HUES6 (cell line): ENCODE data around the gene SEC23A.
"Not testable (repeated sequence)": the region's sequence is repeated elsewhere in the genome, so short reads cannot be mapped to it uniquely, and the experiment has no call there.

ENCODE experiments used
- H3K27ac ChIP-seq: 2 replicates; pipeline ENCODE4 v1.7.0; 2013; ENCODE audit warnings: low read depth, mild to moderate bottlenecking, low read length, inconsistent platforms
- H3K27me3 ChIP-seq: 2 replicates; pipeline ENCODE4 v1.6.1; 2013; ENCODE audit warnings: low read length; ENCODE audit not compliant: control insufficient read depth, insufficient read depth
- H3K36me3 ChIP-seq: 2 replicates; pipeline ENCODE4 v1.6.1; 2013; ENCODE audit warnings: low read length; ENCODE audit not compliant: control insufficient read depth, insufficient read depth
- H3K4me1 ChIP-seq: 2 replicates; pipeline ENCODE4 v1.6.1; 2013; ENCODE audit warnings: low read length; ENCODE audit not compliant: control insufficient read depth, insufficient read depth
- H3K4me3 ChIP-seq: 2 replicates; pipeline ENCODE4 v1.5.1; 2013; ENCODE audit warnings: low read depth, low read length
- H3K9ac ChIP-seq: one replicate; pipeline ENCODE4 v1.6.1; 2013; ENCODE audit warnings: mild to moderate bottlenecking, low read length
- H3K9me3 ChIP-seq: 2 replicates; pipeline ENCODE4 v1.6.1; 2013; ENCODE audit warnings: low read depth, low read length; ENCODE audit not compliant: control insufficient read depth, insufficient read depth

The SEC23A gene

GRCh38 chr14:39050389-39050788, 52.6 kb downstream of the SEC23A start:
- H3K36me3 ChIP-seq: peaks cover 91% of the 10 kb centered on the region
- no peak overlapping the region for H3K9ac ChIP-seq
- no peak overlapping the region for H3K4me3 ChIP-seq
- no peaks in the 10 kb centered on the region for H3K4me1 ChIP-seq
- no peak overlapping the region for H3K27ac ChIP-seq
- no peaks in the 10 kb centered on the region for H3K27me3 ChIP-seq
- H3K9me3 ChIP-seq: peaks cover under 1% of the 10 kb centered on the region; the same call in 1 of the 2 replicates

- H3K4me3 ChIP-seq, H3K27ac ChIP-seq, H3K9me3 ChIP-seq, H3K4me1 ChIP-seq, H3K9ac ChIP-seq, H3K27me3 ChIP-seq: not testable (repeated sequence)
- H3K36me3 ChIP-seq: peaks cover 80% of the 10 kb centered on the region
These were observed 57.1 kb downstream of the SEC23A start for GRCh38 chr14:39045889-39046288.

- Histone ChIP-seq H3K4me3 (no peak overlapping the region), H3K27ac (no peak overlapping the region), H3K4me1 (no peaks in the 10 kb centered on the region), H3K9me3 (no peaks in the 10 kb centered on the region), H3K9ac (no peak overlapping the region), H3K27me3 (no peaks in the 10 kb centered on the region), H3K36me3 (peaks cover 85% of the 10 kb centered on the region)
These were observed 59.6 kb downstream of the SEC23A start for GRCh38 chr14:39043352-39043943.

- Histone ChIP-seq H3K9me3 (no peaks in the 10 kb centered on the region), H3K9ac (no peak overlapping the region), H3K36me3 (peaks cover 84% of the 10 kb centered on the region), H3K27ac (no peak overlapping the region), H3K27me3 (no peaks in the 10 kb centered on the region), H3K4me3 (no peak overlapping the region), H3K4me1 (no peaks in the 10 kb centered on the region)
These were observed 62.5 kb downstream of the SEC23A start for GRCh38 chr14:39040529-39040928.

GRCh38 chr14:39038542-39038941, 64.5 kb downstream of the SEC23A start:
- Histone ChIP-seq H3K4me3 (no peak overlapping the region), H3K9ac (no peak overlapping the region), H3K4me1 (no peaks in the 10 kb centered on the region), H3K9me3 (no peaks in the 10 kb centered on the region), H3K27ac (no peak overlapping the region), H3K36me3 (peaks cover 77% of the 10 kb centered on the region), H3K27me3 (no peaks in the 10 kb centered on the region)

- no peaks in the 10 kb centered on the region for H3K27me3 ChIP-seq
- no peak overlapping the region for H3K27ac ChIP-seq
- H3K4me1 ChIP-seq: no peaks in the 10 kb centered on the region
- peaks cover 81% of the 10 kb centered on the region for H3K36me3 ChIP-seq
- no peaks in the 10 kb centered on the region for H3K9me3 ChIP-seq
- H3K9ac ChIP-seq: no peak overlapping the region
- no peak overlapping the region for H3K4me3 ChIP-seq
These were observed 66.3 kb downstream of the SEC23A start for GRCh38 chr14:39036760-39037159.

GRCh38 chr14:39035336-39035735, 67.7 kb downstream of the SEC23A start:
- no peaks in the 10 kb centered on the region for H3K27me3 ChIP-seq
- no peaks in the 10 kb centered on the region for H3K9me3 ChIP-seq
- no peak overlapping the region for H3K9ac ChIP-seq
- no peaks in the 10 kb centered on the region for H3K4me1 ChIP-seq
- H3K36me3 ChIP-seq: peaks cover 88% of the 10 kb centered on the region
- H3K4me3 ChIP-seq: no peak overlapping the region
- no peak overlapping the region for H3K27ac ChIP-seq

DNA sequence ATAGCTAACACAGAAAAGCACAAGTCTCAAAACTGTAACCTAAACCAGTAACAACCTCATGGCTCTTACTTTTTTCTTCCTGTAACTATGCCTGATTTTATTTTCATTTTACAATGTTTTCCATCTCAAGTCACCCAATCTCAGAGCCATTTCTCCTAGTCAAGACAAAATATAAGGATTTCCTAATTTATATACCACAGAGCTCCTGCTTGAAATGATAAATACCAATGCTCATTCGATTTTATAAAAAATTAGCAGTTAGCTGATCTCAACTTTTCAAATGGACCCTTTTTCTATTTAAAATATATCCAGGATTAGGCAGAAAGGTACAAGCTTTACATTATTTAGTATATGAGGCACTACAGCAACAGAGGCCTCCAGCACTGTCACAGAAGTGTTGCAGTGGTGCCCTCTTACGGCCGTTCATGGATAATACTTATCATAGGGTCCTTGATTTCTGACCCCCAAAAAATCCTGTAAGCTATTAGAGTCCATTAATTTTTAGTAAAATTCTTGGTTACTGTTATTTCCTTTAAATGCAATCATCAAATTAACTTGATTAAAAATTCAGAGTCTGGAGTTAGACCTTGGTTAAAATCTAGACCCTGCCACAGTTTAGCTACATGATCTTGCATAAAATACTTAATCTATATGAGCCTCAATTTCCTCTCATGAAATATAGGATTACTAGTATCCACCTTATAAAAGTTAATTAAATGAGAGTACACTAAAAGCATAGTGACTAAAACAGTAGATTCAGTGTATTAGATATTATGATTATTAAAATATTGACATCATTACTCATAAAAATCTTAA, 68.3 kb downstream of the SEC23A start:
- Histone ChIP-seq H3K9me3 (no peaks in the 10 kb centered on the region), H3K9ac (no peak overlapping the region), H3K4me1 (no peaks in the 10 kb centered on the region), H3K4me3 (no peak overlapping the region), H3K27ac (no peak overlapping the region), H3K36me3 (peaks cover 88% of the 10 kb centered on the region), H3K27me3 (no peaks in the 10 kb centered on the region)

DNA sequence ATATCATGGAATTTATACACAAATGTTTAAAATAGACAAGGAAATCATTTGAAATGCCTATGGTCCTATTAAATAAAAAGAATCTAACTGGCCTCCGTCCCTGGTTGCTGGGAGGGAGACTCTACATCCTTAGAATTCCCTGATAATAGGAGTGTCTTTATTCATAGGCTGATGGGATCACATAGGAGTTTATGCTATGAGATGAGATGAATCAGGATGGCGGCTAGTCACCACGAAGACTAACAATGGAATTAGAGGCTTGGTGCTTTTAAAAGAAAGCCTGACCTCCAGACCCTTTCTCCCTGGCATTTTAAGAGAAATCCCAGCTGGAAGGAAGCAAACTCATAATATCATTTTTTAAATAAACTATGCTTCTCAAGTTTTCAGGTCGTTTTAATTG, 69.7 kb downstream of the SEC23A start:
- no peaks in the 10 kb centered on the region for H3K9me3 ChIP-seq
- no peak overlapping the region for H3K9ac ChIP-seq
- no peak overlapping the region for H3K27ac ChIP-seq
- H3K36me3 ChIP-seq: peaks cover 83% of the 10 kb centered on the region
- H3K4me3 ChIP-seq: no peak overlapping the region
- no peaks in the 10 kb centered on the region for H3K27me3 ChIP-seq
- no peaks in the 10 kb centered on the region for H3K4me1 ChIP-seq

DNA sequence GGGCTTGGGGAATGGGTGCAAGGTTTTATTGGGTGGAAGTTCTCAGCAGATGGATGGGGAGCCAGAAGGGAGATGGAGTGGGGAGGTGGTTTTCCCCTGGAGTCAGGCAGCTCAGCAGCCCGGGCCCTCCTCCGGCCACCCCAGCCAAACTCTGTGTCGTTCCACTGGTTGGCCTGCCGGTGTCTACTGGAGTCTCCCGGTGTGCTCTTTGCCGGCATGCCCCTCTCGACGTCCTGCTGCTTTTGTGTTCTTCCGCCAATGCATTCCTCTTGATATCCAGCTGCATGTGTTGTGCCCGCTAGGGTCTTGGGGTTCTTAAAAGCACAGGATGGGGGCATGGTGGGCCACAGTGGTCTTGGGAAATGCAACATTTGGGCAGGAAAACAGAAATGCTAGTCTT, 72.8 kb downstream of the SEC23A start:
- peaks cover 57% of the 10 kb centered on the region for H3K36me3 ChIP-seq
- no peaks in the 10 kb centered on the region for H3K9me3 ChIP-seq
- no peak overlapping the region for H3K4me3 ChIP-seq
- H3K27me3 ChIP-seq: no peaks in the 10 kb centered on the region
- H3K9ac ChIP-seq: no peak overlapping the region
- no peak overlapping the region for H3K27ac ChIP-seq
- no peaks in the 10 kb centered on the region for H3K4me1 ChIP-seq

- Histone ChIP-seq H3K36me3 (peaks cover 54% of the 10 kb centered on the region), H3K27ac (no peak overlapping the region), H3K4me3 (no peak overlapping the region), H3K9ac (no peak overlapping the region), H3K9me3 (no peaks in the 10 kb centered on the region), H3K27me3 (no peaks in the 10 kb centered on the region), H3K4me1 (no peaks in the 10 kb centered on the region)
These were observed 73.2 kb downstream of the SEC23A start for GRCh38 chr14:39029789-39030188.
